B cell (primary cell): ENCODE data around the gene SRRM3.

Experiments
- CTCF ChIP-seq: fragments of 200-600 bp; IDR thresholded peaks from one replicate; pipeline ENCODE4 v1.8.0; 2022; ENCODE audit warnings: antibody characterized with exemption, mild to moderate bottlenecking
- EZH2 ChIP-seq: IDR thresholded peaks from 2 replicates; pipeline ENCODE4 v1.6.1; 2012; ENCODE audit warnings: borderline replicate concordance, low read depth, mild to moderate bottlenecking, moderate library complexity, low read length; ENCODE audit not compliant: insufficient read depth, poor library complexity, severe bottlenecking

- TF ChIP-seq CTCF (no peak), EZH2 (no peak)
Measured at GRCh38 chr7:76292213-76292573, 90.5 kb downstream of the SRRM3 start.
